ENCODE results near the gene ARPP21.
"Not testable (repeated sequence)": the region's sequence is repeated elsewhere in the genome, so short reads cannot be mapped to it uniquely, and the experiment has no call there.

ARPP21 gene

DNA sequence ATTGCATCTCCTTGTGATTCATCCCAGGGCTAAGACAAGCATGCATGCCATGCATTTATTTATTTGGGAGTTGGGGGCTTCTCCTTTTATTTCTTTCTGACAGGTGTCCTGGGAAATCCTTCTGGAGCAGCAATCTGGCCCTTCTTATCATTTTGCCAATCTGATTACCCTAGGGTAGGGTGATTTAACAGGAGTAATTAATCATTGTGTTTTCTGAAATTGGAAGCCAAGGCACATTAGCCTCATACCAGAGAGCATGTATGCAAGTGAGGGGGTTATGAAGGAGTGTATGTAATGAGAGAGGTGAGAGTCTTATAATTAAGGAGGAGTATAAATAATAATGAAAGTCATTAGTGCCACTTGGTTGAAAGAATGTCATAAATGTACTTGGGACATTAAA, 37.4 kb upstream of the ARPP21 start:
- DNase-seq (ENCODE audit: low read depth) = no peak
- TF ChIP-seq, protein P1, sequence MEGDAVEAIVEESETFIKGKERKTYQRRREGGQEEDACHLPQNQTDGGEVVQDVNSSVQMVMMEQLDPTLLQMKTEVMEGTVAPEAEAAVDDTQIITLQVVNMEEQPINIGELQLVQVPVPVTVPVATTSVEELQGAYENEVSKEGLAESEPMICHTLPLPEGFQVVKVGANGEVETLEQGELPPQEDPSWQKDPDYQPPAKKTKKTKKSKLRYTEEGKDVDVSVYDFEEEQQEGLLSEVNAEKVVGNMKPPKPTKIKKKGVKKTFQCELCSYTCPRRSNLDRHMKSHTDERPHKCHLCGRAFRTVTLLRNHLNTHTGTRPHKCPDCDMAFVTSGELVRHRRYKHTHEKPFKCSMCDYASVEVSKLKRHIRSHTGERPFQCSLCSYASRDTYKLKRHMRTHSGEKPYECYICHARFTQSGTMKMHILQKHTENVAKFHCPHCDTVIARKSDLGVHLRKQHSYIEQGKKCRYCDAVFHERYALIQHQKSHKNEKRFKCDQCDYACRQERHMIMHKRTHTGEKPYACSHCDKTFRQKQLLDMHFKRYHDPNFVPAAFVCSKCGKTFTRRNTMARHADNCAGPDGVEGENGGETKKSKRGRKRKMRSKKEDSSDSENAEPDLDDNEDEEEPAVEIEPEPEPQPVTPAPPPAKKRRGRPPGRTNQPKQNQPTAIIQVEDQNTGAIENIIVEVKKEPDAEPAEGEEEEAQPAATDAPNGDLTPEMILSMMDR (IDR thresholded peaks at IDR 0.05; ENCODE audit: low read depth, low read length, missing control alignments) = no peak

DNA sequence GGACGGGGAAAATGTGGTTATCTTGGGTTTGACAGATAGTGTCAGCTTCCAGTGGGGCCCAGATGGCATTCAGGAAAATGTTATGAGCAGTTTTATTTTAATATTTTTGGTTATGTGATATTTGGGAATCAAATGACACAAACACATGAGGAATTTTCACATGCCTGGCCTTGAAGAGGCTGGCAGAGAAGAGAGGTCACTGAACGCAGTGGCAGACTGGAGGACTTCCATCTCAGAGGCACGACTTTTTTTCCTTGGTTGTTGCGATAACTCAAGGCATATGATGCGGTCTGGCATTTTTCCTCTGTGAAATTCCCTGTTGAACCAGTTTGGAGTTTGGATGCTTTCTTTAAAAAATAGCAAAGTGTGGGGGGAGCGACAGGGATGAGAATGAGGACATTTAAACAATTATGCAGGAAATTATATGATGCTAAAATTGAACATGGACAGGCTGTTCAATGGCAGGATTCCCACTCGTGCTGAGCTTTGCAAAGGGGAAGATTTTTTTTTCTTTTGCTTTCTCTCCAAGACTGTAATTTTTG, 36.9 kb upstream of the ARPP21 start:
- no peak overlapping the region for H3K4me3 ChIP-seq (ENCODE audit: low read depth, low read length)
- TF ChIP-seq, protein P1 (IDR thresholded peaks at IDR 0.05; ENCODE audit: low read depth, low read length, missing control alignments) = no peak
- no peak for DNase-seq (ENCODE audit: low read depth)

More for the DNA sequence above, 37.4 kb upstream of the ARPP21 start:
- no peak overlapping the region for H3K4me3 ChIP-seq (ENCODE audit: low read depth, low read length)

- no peak for DNase-seq (ENCODE audit: low read depth)
- TF ChIP-seq, protein P1 (IDR thresholded peaks at IDR 0.05; ENCODE audit: low read depth, low read length, missing control alignments) = no peak
- H3K4me3 ChIP-seq (ENCODE audit: low read depth, low read length) = no peak overlapping the region
These were observed 23.0 kb upstream of the ARPP21 start for GRCh38 chr3:35616346-35616745.

DNA sequence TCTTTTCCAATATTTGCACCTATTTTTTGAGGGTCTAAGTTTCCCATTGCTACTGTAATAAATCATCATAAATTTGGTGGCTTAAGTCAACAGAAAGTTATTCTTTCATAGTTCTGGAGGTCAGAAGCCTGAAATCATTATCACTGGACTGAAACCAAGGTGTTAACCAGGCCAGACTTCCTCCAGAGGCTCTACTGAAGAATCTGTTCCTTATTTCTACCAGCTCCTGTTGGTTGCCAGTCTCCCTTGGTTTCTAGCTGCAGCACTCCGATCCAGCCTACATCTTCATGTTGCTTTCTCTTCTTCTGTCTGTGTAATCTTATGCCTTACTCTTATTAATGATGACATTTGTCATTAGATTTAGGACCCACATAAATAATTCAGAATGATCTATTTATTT, 22.0 kb upstream of the ARPP21 start:
- no peak overlapping the region for H3K4me3 ChIP-seq (ENCODE audit: low read depth, low read length)
- no peak for DNase-seq (ENCODE audit: low read depth)
- TF ChIP-seq, protein P1 (IDR thresholded peaks at IDR 0.05; ENCODE audit: low read depth, low read length, missing control alignments) = no peak

GRCh38 chr3:35620238-35620637, 19.1 kb upstream of the ARPP21 start:
- DNase-seq (ENCODE audit: low read depth); H3K4me3 ChIP-seq (ENCODE audit: low read depth, low read length): not testable (repeated sequence)

DNA sequence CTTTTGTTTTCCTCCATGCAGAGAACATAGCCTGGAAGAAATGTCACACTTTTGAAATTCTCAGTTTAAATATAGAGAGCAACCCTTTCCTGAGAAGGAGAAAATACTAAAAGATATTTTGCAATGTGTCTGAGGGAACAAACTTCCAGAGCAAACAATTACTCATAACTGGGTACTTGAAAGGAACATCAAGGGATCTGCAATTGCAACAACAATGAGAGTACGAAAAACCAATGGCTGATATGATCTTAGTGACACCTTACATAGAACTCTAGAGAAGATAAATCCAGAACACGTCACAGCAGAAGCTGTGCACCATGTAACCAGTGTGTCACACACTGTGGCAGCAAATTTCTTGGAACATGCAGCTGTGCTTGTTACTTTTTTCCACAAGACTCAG, 14.6 kb upstream of the ARPP21 start:
- H3K4me3 ChIP-seq (ENCODE audit: low read depth, low read length) = no peak overlapping the region
- no peak for DNase-seq (ENCODE audit: low read depth)
- TF ChIP-seq, protein P1 (IDR thresholded peaks at IDR 0.05; ENCODE audit: low read depth, low read length, missing control alignments) = no peak

DNA sequence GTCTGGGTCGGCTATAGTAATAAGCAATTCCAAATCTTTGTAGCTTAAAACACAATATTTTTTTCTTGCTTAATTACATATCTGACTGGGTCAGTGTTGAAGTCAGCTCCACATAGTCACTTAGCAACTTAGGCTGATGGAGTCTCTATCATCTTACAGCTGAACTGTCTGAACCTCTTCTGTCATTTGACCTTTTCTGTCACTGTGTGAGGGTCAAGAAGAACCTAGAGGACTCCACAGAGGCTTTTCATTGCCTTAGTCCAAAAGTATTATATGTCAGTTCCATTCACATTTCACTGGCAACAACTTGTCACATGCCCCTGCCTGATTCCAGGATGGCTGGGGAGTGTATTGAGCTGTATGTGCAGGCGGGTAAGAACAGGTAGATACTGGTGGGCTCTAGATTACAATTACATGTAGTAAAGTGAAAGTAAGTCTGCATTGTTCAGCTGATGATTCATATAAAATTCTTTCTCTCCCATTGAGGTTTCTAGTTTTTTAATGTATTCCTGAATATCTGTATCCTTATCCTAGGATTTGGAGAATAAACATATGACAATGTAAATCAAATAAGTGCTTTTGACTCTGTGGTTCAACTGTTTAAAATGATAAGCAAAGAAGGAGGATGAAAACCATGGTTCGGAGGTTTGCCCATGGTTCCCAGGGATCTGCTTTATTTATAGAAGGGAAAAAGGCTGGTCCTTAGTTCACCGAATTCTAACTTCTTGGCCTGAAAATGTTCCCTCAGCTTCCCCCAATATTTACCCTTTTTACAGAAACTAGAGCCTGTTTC, 5.8 kb upstream of the ARPP21 start:
- no peak overlapping the region for H3K4me3 ChIP-seq (ENCODE audit: low read depth, low read length)
- TF ChIP-seq, protein P1 (IDR thresholded peaks at IDR 0.05; ENCODE audit: low read depth, low read length, missing control alignments) = no peak
- no peak for DNase-seq (ENCODE audit: low read depth)
